Mesenchymal stem cell (in vitro differentiated cells and primary cell): Measurements from ENCODE around the gene LRRC56.

Experiments
- DNase-seq: peaks from one replicate; pipeline ENCODE4 v3.0.0-alpha.2; 2013
- H2AFZ ChIP-seq: one replicate; pipeline ENCODE4 v1.6.1; 2013; ENCODE audit warnings: low read depth, mild to moderate bottlenecking, control low read depth, inconsistent platforms, low read length, moderate library complexity
- H2AK5ac ChIP-seq: 2 replicates; pipeline ENCODE4 v1.6.1; 2013; ENCODE audit warnings: low read length, moderate library complexity, mild to moderate bottlenecking, inconsistent platforms; ENCODE audit not compliant: severe bottlenecking
- H2BK120ac ChIP-seq: one replicate; pipeline ENCODE4 v1.6.1; 2013; ENCODE audit warnings: low read depth, mild to moderate bottlenecking, inconsistent platforms, low read length, moderate library complexity
- H2BK12ac ChIP-seq, 2 experiments: one replicate each; pipeline ENCODE4 v1.6.1; 2013; ENCODE audit warnings: inconsistent platforms in 2 of 2, low read length in 2 of 2, mild to moderate bottlenecking in 2 of 2, moderate library complexity in 2 of 2, control low read depth in 1 of 2
- H2BK15ac ChIP-seq: one replicate; pipeline ENCODE4 v1.6.1; 2013; ENCODE audit warnings: mild to moderate bottlenecking, low read depth, inconsistent platforms; ENCODE audit not compliant: poor library complexity, severe bottlenecking
- H2BK5ac ChIP-seq: 2 replicates; pipeline ENCODE4 v1.6.1; 2013; ENCODE audit warnings: low read depth, mild to moderate bottlenecking, low read length, control low read depth, inconsistent platforms; ENCODE audit not compliant: poor library complexity, severe bottlenecking
- H3K14ac ChIP-seq, 2 experiments: one replicate each; pipeline ENCODE4 v1.6.1; 2013; ENCODE audit warnings: inconsistent platforms in 2 of 2, low read length in 2 of 2, control low read depth in 1 of 2, mild to moderate bottlenecking in 1 of 2, moderate library complexity in 1 of 2
- H3K18ac ChIP-seq, 2 experiments: one replicate each; pipeline ENCODE4 v1.6.1; 2013; ENCODE audit warnings: inconsistent platforms in 2 of 2, low read length in 2 of 2, control low read depth in 1 of 2, low read depth in 1 of 2, mild to moderate bottlenecking in 1 of 2
- H3K23ac ChIP-seq, 2 experiments: one replicate each; pipeline ENCODE4 v1.6.1; 2013; ENCODE audit warnings: inconsistent platforms in 2 of 2, low read length in 2 of 2, mild to moderate bottlenecking in 2 of 2, moderate library complexity in 2 of 2, control low read depth in 1 of 2
- H3K27ac ChIP-seq: 2 replicates; pipeline ENCODE4 v1.5.1; 2013; ENCODE audit warnings: mild to moderate bottlenecking, moderate library complexity, low read length, control low read depth, inconsistent platforms; ENCODE audit not compliant: poor library complexity, severe bottlenecking
- H3K27me3 ChIP-seq, 2 experiments: 2 replicates each; pipeline versions ENCODE4 v1.6.1 to v1.7.0; 2013; ENCODE audit warnings: low read length in 2 of 2, mild to moderate bottlenecking in 2 of 2, moderate library complexity in 2 of 2, control low read depth in 1 of 2, inconsistent platforms in 1 of 2; ENCODE audit not compliant: control insufficient read depth in 1 of 2, insufficient read depth in 1 of 2
- H3K36me3 ChIP-seq, 2 experiments: 2 replicates each; pipeline versions ENCODE4 v1.6.1 to v1.7.0; 2013; ENCODE audit warnings: low read length in 2 of 2, control low read depth in 1 of 2, inconsistent platforms in 1 of 2, low read depth in 1 of 2, mild to moderate bottlenecking in 1 of 2; ENCODE audit not compliant: insufficient read depth in 2 of 2, control insufficient read depth in 1 of 2
- H3K4ac ChIP-seq, 2 experiments: one replicate each; pipeline ENCODE4 v1.6.1; 2013; ENCODE audit warnings: inconsistent platforms in 2 of 2, low read length in 2 of 2, mild to moderate bottlenecking in 2 of 2, moderate library complexity in 2 of 2, control low read depth in 1 of 2, low read depth in 1 of 2
- H3K4me1 ChIP-seq: 2 replicates; pipeline ENCODE4 v1.6.1; 2013; ENCODE audit warnings: low read depth, low read length, control low read depth; ENCODE audit not compliant: control insufficient read depth, insufficient read depth
- H3K4me2 ChIP-seq: 2 replicates; pipeline ENCODE4 v1.6.1; 2013; ENCODE audit warnings: low read length, mild to moderate bottlenecking, inconsistent platforms; ENCODE audit not compliant: poor library complexity, severe bottlenecking
- H3K4me3 ChIP-seq, 2 experiments: 2 replicates each; pipeline versions ENCODE4 v1.5.1 to v1.7.0; 2013; ENCODE audit warnings: low read length in 2 of 2, mild to moderate bottlenecking in 2 of 2, control low read depth in 1 of 2, low read depth in 1 of 2; ENCODE audit not compliant: insufficient read depth in 1 of 2
- H3K79me1 ChIP-seq: replicated peaks from 2 replicates; pipeline ENCODE4 v1.6.1; 2013; ENCODE audit warnings: mild to moderate bottlenecking, control low read depth, low read length, inconsistent platforms; ENCODE audit not compliant: poor library complexity, severe bottlenecking
- H3K9ac ChIP-seq: 2 replicates; pipeline ENCODE4 v1.7.0; 2013; ENCODE audit warnings: mild to moderate bottlenecking, low read length, moderate library complexity
- H3K9me3 ChIP-seq: 2 replicates; pipeline ENCODE4 v1.7.0; 2013; ENCODE audit warnings: mild to moderate bottlenecking, low read length; ENCODE audit not compliant: control insufficient read depth
- H4K8ac ChIP-seq: one replicate; pipeline ENCODE4 v1.6.1; 2013; ENCODE audit warnings: inconsistent platforms, mild to moderate bottlenecking, low read length, moderate library complexity
- H4K91ac ChIP-seq: one replicate; pipeline ENCODE4 v1.6.1; 2013; ENCODE audit warnings: mild to moderate bottlenecking, low read length, inconsistent platforms
- WGBS: methylation state at CpG from one replicate; pipeline ENCODE4 v1.1.7; 2013; ENCODE audit warnings: mixed read lengths; 5-methylcytosine and 5-hydroxymethylcytosine counted together

The LRRC56 gene

GRCh38 chr11:520428-521176, 16.7 kb upstream of the LRRC56 start:
- H3K27ac ChIP-seq = no peak overlapping the region
- H3K14ac ChIP-seq = no peak overlapping the region
- H3K79me1 ChIP-seq = peaks cover 2% of the 10 kb centered on the region
- no peak overlapping the region for H3K4ac ChIP-seq
- H4K8ac ChIP-seq = no peak overlapping the region
- no peak overlapping the region for H2BK120ac ChIP-seq
- H3K9ac ChIP-seq = no peak overlapping the region
- H2AFZ ChIP-seq = no peak overlapping the region
- H3K36me3 ChIP-seq = peaks cover 0 to 3% of the 10 kb centered on the region in 2 experiments
- H3K4me3 ChIP-seq = no peak overlapping the region
- H3K23ac ChIP-seq = no peak overlapping the region
- H2BK12ac ChIP-seq = no peak overlapping the region
- no peak overlapping the region for H2BK5ac ChIP-seq
- no peaks in the 10 kb centered on the region for H3K27me3 ChIP-seq
- H2BK15ac ChIP-seq = no peak overlapping the region
- no peak overlapping the region for H3K18ac ChIP-seq
- 93% methylated on average over 39 of the region's 39 CpGs for WGBS
- no peak overlapping the region for H3K4me2 ChIP-seq
- no peak overlapping the region for H2AK5ac ChIP-seq
- peaks cover 3% of the 10 kb centered on the region for H3K9me3 ChIP-seq
- peak; percentile 20 for DNase-seq
- H4K91ac ChIP-seq = no peak overlapping the region
- H3K4me1 ChIP-seq = peaks cover 13% of the 10 kb centered on the region

GRCh38 chr11:521177-521688, 16.1 kb upstream of the LRRC56 start:
- peaks cover 0 to 3% of the 10 kb centered on the region in 2 experiments for H3K36me3 ChIP-seq
- no peak overlapping the region for H3K4me3 ChIP-seq
- H3K4ac ChIP-seq = no peak overlapping the region
- H2BK120ac ChIP-seq = no peak overlapping the region
- WGBS = 97% methylated on average over 9 of the region's 10 CpGs
- no peak overlapping the region for H3K27ac ChIP-seq
- H2AFZ ChIP-seq = no peak overlapping the region
- H3K4me2 ChIP-seq = no peak overlapping the region
- no peak overlapping the region for H3K18ac ChIP-seq
- peaks cover 13% of the 10 kb centered on the region for H3K4me1 ChIP-seq
- H2BK15ac ChIP-seq = no peak overlapping the region
- DNase-seq = no peak
- no peak overlapping the region for H2BK5ac ChIP-seq
- H2BK12ac ChIP-seq = no peak overlapping the region
- H3K14ac ChIP-seq = no peak overlapping the region
- H3K9ac ChIP-seq = no peak overlapping the region
- H3K27me3 ChIP-seq = no peaks in the 10 kb centered on the region
- peaks cover 2% of the 10 kb centered on the region for H3K9me3 ChIP-seq
- no peak overlapping the region for H3K23ac ChIP-seq
- H3K79me1 ChIP-seq = peaks cover under 1% of the 10 kb centered on the region
- H4K8ac ChIP-seq = no peak overlapping the region
- no peak overlapping the region for H2AK5ac ChIP-seq
- H4K91ac ChIP-seq = no peak overlapping the region

- no peak overlapping the region for H2BK12ac ChIP-seq
- 93% methylated on average over 17 of the region's 17 CpGs for WGBS
- peaks cover 3 to 22% of the 10 kb centered on the region in 2 experiments for H3K36me3 ChIP-seq
- H3K9me3 ChIP-seq = no peaks in the 10 kb centered on the region
- no peak overlapping the region for H2AK5ac ChIP-seq
- H2BK15ac ChIP-seq = no peak overlapping the region
- no peak overlapping the region for H4K8ac ChIP-seq
- no peak overlapping the region for H3K18ac ChIP-seq
- DNase-seq = no peak
- no peak overlapping the region for H3K9ac ChIP-seq
- H3K4me2 ChIP-seq = no peak overlapping the region
- H3K27me3 ChIP-seq = no peaks in the 10 kb centered on the region
- no peak overlapping the region for H3K4ac ChIP-seq
- H2BK120ac ChIP-seq = no peak overlapping the region
- no peak overlapping the region for H3K27ac ChIP-seq
- H3K4me3 ChIP-seq = no peak overlapping the region
- no peak overlapping the region for H3K14ac ChIP-seq
- H3K79me1 ChIP-seq = peaks cover 2% of the 10 kb centered on the region
- H4K91ac ChIP-seq = no peak overlapping the region
- no peak overlapping the region for H2AFZ ChIP-seq
- peak overlapping the region in 1 of 2 experiments; percentile 89 for H3K23ac ChIP-seq
- H3K4me1 ChIP-seq = no peaks in the 10 kb centered on the region
- H2BK5ac ChIP-seq = no peak overlapping the region
Measured at GRCh38 chr11:526192-526591, 11.1 kb upstream of the LRRC56 start.

- WGBS = 91% methylated on average over 30 of the region's 30 CpGs
- no peak overlapping the region for H2AK5ac ChIP-seq
- no peak overlapping the region for H2BK12ac ChIP-seq
Measured at GRCh38 chr11:528166-528814, 9.0 kb upstream of the LRRC56 start.

More at GRCh38 chr11:528166-528814, 9.0 kb upstream of the LRRC56 start:
- Histone ChIP-seq H4K91ac (peak overlapping the region; percentile 9), H2BK5ac (no peak overlapping the region), H3K9ac (no peak overlapping the region), H2BK120ac (no peak overlapping the region), H4K8ac (no peak overlapping the region), H3K14ac (no peak overlapping the region), H2BK15ac (no peak overlapping the region), H3K36me3 (peaks cover 21 to 43% of the 10 kb centered on the region in 2 experiments), H3K79me1 (peaks cover 8% of the 10 kb centered on the region), H3K4ac (no peak overlapping the region), H3K18ac (no peak overlapping the region), H3K4me2 (no peak overlapping the region), H3K4me3 (no peak overlapping the region), H2AFZ (no peak overlapping the region), H3K9me3 (no peaks in the 10 kb centered on the region), H3K27me3 (no peaks in the 10 kb centered on the region), H3K27ac (no peak overlapping the region), H3K23ac (no peak overlapping the region), H3K4me1 (peaks cover 4% of the 10 kb centered on the region)
- no peak for DNase-seq
